ENCODE results near the gene KRT10. TPM values are rescaled to one million over a fixed set of nuclear protein-coding genes. Genes with fewer than 3 reads are reported as not detected.

KRT10 gene
- total RNA-seq, 1 donor, result 2.2 TPM

GRCh38 chr17:40793832-40794231 lies 28.6 kb downstream of the KRT10 start:
- peaks cover 44% of the 10 kb centered on the region for H3K27me3 ChIP-seq (ENCODE audit: insufficient read depth, low read length)
- no peaks in the 10 kb centered on the region for H3K4me1 ChIP-seq (ENCODE audit: insufficient read depth, low read length)
- no peak overlapping the region for H3K27ac ChIP-seq (ENCODE audit: low read depth, low read length)
- no peaks in the 10 kb centered on the region for H3K36me3 ChIP-seq (ENCODE audit: insufficient read depth, low read length)
- H4K20me1 ChIP-seq (ENCODE audit: insufficient read depth, low read length), result no peaks in the 10 kb centered on the region
- no peak for TF ChIP-seq CTCF (IDR thresholded peaks at IDR 0.05; ENCODE audit: extremely low read depth, low read depth, low read length)
- no peak for DNase-seq (ENCODE audit: insufficient read length, low spot score, missing footprints)
- no peak overlapping the region for H3K4me2 ChIP-seq (ENCODE audit: insufficient read depth, low read length)
- no peaks in the 10 kb centered on the region for H3K9me3 ChIP-seq (ENCODE audit: low read depth, low read length)
- H2AFZ ChIP-seq (ENCODE audit: low read length), result no peak overlapping the region
- no peaks in the 10 kb centered on the region for H3K79me2 ChIP-seq (ENCODE audit: insufficient read depth, low read length)
- H3K4me3 ChIP-seq (ENCODE audit: insufficient read depth, low read length), result no peak overlapping the region

GRCh38 chr17:40791787-40792436 lies 30.5 kb downstream of the KRT10 start:
- Histone ChIP-seq H3K4me3 (ENCODE audit: insufficient read depth, low read length) (no peak overlapping the region), H3K36me3 (ENCODE audit: insufficient read depth, low read length) (no peaks in the 10 kb centered on the region), H4K20me1 (ENCODE audit: insufficient read depth, low read length) (no peaks in the 10 kb centered on the region), H3K9me3 (ENCODE audit: low read depth, low read length) (no peaks in the 10 kb centered on the region), H3K27ac (ENCODE audit: low read depth, low read length) (no peak overlapping the region), H3K4me1 (ENCODE audit: insufficient read depth, low read length) (no peaks in the 10 kb centered on the region), H3K27me3 (ENCODE audit: insufficient read depth, low read length) (peaks cover 32% of the 10 kb centered on the region), H3K4me2 (ENCODE audit: insufficient read depth, low read length) (peak overlapping the region; percentile 21), H3K79me2 (ENCODE audit: insufficient read depth, low read length) (no peaks in the 10 kb centered on the region), H2AFZ (ENCODE audit: low read length) (peak overlapping the region; percentile 44)
- peak; percentile 81 for TF ChIP-seq CTCF (IDR thresholded peaks at IDR 0.05; ENCODE audit: extremely low read depth, low read depth, low read length)
- DNase-seq (ENCODE audit: insufficient read length, low spot score, missing footprints), result no peak

- Histone ChIP-seq H3K79me2 (ENCODE audit: insufficient read depth, low read length) (no peaks in the 10 kb centered on the region), H3K27ac (ENCODE audit: low read depth, low read length) (no peak overlapping the region), H4K20me1 (ENCODE audit: insufficient read depth, low read length) (no peaks in the 10 kb centered on the region), H3K4me3 (ENCODE audit: insufficient read depth, low read length) (no peak overlapping the region), H3K4me2 (ENCODE audit: insufficient read depth, low read length) (peak overlapping the region; percentile 21), H3K36me3 (ENCODE audit: insufficient read depth, low read length) (no peaks in the 10 kb centered on the region), H2AFZ (ENCODE audit: low read length) (no peak overlapping the region), H3K27me3 (ENCODE audit: insufficient read depth, low read length) (peaks cover 25% of the 10 kb centered on the region), H3K4me1 (ENCODE audit: insufficient read depth, low read length) (no peaks in the 10 kb centered on the region), H3K9me3 (ENCODE audit: low read depth, low read length) (no peaks in the 10 kb centered on the region)
- no peak for TF ChIP-seq CTCF (IDR thresholded peaks at IDR 0.05; ENCODE audit: extremely low read depth, low read depth, low read length)
- no peak for DNase-seq (ENCODE audit: insufficient read length, low spot score, missing footprints)
These were observed 31.3 kb downstream of the KRT10 start for GRCh38 chr17:40791111-40791510.

GRCh38 chr17:40782450-40782849 lies 40.0 kb downstream of the KRT10 start, which contains the start of gene KRT27:
TSS of gene KRT27 (minus strand) at chr17:40782550. CDS start at chr17:40782493, 57 bp downstream.
- no peak for DNase-seq (ENCODE audit: insufficient read length, low spot score, missing footprints)
- no peak within 1 kb of the TSS for H2AFZ ChIP-seq (ENCODE audit: low read length)
- H3K4me3 ChIP-seq (ENCODE audit: insufficient read depth, low read length), result no peak within 1 kb of the TSS
- no peak within 1 kb of the TSS for H3K4me2 ChIP-seq (ENCODE audit: insufficient read depth, low read length)
- no peak within 1 kb of the TSS for H3K27ac ChIP-seq (ENCODE audit: low read depth, low read length)
- H3K4me1 ChIP-seq (ENCODE audit: insufficient read depth, low read length), result no peaks in the 10 kb centered on the region
- TF ChIP-seq CTCF (IDR thresholded peaks at IDR 0.05; ENCODE audit: extremely low read depth, low read depth, low read length), result no peak
- H3K36me3 ChIP-seq (ENCODE audit: insufficient read depth, low read length), result no peaks in the 10 kb centered on the region
- H3K27me3 ChIP-seq (ENCODE audit: insufficient read depth, low read length), result peaks cover 31% of the 10 kb centered on the region
- no peaks in the 10 kb centered on the region for H4K20me1 ChIP-seq (ENCODE audit: insufficient read depth, low read length)
- no peaks in the 10 kb centered on the region for H3K79me2 ChIP-seq (ENCODE audit: insufficient read depth, low read length)
- no peaks in the 10 kb centered on the region for H3K9me3 ChIP-seq (ENCODE audit: low read depth, low read length)

All from osteoblast (primary cell).